HL-60 (cell line): ENCODE data around the gene IQCE.

ENCODE experiments used
- GABPA ChIP-seq: IDR thresholded peaks from 2 replicates; pipeline ENCODE4 v1.6.1; 2012; ENCODE audit warnings: low read depth
- POLR2AphosphoS5 ChIP-seq: IDR thresholded peaks from 2 replicates; pipeline ENCODE4 v1.6.1; 2012; ENCODE audit warnings: low read depth
- SPI1 ChIP-seq: IDR thresholded peaks from 2 replicates; pipeline ENCODE4 v1.6.1; 2012; ENCODE audit warnings: low read depth, mild to moderate bottlenecking, borderline replicate concordance
- TF ChIP-seq, protein P1 (sequence below): IDR thresholded peaks from one replicate; pipeline ENCODE4 v1.5.1; 2011; ENCODE audit warnings: low read length, control low read depth, inconsistent platforms; ENCODE audit not compliant: insufficient read depth
- TF ChIP-seq, protein P2 (sequence below): IDR thresholded peaks from 2 replicates; pipeline ENCODE4 v1.6.1; 2012; ENCODE audit warnings: low read depth; ENCODE audit not compliant: insufficient replicate concordance

DNA sequence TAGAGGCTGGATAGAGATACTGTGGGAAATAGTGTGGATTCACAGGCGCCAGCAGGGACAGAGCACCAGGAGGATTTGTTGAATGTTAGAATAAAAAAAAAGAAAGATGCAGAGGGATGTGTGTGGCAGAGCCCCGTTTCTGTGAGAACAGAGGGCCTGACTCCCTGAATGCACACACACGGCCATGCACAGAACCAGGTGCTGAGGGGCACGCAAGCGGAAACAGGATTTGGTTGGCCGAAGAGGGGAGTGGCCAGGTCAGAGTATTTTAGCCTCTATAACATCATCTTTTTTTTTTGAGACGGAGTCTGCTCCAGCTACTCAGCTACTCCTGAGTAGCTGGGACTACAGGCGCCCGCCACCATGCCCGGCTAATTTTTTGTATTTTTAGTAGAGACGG is 21.9 kb downstream of the IQCE start:
- TF ChIP-seq, protein P1, sequence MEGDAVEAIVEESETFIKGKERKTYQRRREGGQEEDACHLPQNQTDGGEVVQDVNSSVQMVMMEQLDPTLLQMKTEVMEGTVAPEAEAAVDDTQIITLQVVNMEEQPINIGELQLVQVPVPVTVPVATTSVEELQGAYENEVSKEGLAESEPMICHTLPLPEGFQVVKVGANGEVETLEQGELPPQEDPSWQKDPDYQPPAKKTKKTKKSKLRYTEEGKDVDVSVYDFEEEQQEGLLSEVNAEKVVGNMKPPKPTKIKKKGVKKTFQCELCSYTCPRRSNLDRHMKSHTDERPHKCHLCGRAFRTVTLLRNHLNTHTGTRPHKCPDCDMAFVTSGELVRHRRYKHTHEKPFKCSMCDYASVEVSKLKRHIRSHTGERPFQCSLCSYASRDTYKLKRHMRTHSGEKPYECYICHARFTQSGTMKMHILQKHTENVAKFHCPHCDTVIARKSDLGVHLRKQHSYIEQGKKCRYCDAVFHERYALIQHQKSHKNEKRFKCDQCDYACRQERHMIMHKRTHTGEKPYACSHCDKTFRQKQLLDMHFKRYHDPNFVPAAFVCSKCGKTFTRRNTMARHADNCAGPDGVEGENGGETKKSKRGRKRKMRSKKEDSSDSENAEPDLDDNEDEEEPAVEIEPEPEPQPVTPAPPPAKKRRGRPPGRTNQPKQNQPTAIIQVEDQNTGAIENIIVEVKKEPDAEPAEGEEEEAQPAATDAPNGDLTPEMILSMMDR, result no peak
- TF ChIP-seq POLR2AphosphoS5 (no peak), GABPA (no peak), SPI1 (no peak)
- TF ChIP-seq, protein P2, sequence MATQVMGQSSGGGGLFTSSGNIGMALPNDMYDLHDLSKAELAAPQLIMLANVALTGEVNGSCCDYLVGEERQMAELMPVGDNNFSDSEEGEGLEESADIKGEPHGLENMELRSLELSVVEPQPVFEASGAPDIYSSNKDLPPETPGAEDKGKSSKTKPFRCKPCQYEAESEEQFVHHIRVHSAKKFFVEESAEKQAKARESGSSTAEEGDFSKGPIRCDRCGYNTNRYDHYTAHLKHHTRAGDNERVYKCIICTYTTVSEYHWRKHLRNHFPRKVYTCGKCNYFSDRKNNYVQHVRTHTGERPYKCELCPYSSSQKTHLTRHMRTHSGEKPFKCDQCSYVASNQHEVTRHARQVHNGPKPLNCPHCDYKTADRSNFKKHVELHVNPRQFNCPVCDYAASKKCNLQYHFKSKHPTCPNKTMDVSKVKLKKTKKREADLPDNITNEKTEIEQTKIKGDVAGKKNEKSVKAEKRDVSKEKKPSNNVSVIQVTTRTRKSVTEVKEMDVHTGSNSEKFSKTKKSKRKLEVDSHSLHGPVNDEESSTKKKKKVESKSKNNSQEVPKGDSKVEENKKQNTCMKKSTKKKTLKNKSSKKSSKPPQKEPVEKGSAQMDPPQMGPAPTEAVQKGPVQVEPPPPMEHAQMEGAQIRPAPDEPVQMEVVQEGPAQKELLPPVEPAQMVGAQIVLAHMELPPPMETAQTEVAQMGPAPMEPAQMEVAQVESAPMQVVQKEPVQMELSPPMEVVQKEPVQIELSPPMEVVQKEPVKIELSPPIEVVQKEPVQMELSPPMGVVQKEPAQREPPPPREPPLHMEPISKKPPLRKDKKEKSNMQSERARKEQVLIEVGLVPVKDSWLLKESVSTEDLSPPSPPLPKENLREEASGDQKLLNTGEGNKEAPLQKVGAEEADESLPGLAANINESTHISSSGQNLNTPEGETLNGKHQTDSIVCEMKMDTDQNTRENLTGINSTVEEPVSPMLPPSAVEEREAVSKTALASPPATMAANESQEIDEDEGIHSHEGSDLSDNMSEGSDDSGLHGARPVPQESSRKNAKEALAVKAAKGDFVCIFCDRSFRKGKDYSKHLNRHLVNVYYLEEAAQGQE, result no peak
